Parathyroid adenoma (tissue), 2 donors: ENCODE measurements around the gene MYF5.

Experiments
- H2AFZ ChIP-seq: fragments of 300-600 bp; sonication (generic); one replicate; pipeline ENCODE4 v1.7.0; 2017; ENCODE audit warnings: antibody characterized with exemption, mild to moderate bottlenecking
- H3K27ac ChIP-seq: fragments of 300-600 bp; sonication (generic); one replicate; pipeline ENCODE4 v1.7.0; 2017
- H3K27me3 ChIP-seq: fragments of 300-600 bp; sonication (generic); one replicate; pipeline ENCODE4 v1.7.0; 2017; ENCODE audit warnings: low read length; ENCODE audit not compliant: control insufficient read depth, insufficient read depth
- H3K36me3 ChIP-seq: fragments of 300-600 bp; sonication (generic); one replicate; pipeline ENCODE4 v1.7.0; 2017; ENCODE audit warnings: low read length; ENCODE audit not compliant: control insufficient read depth, insufficient read depth
- H3K4me1 ChIP-seq: fragments of 300-600 bp; sonication (generic); one replicate; pipeline ENCODE4 v1.7.0; 2017; ENCODE audit warnings: control low read depth
- H3K4me2 ChIP-seq: fragments of 300-600 bp; sonication (generic); one replicate; pipeline ENCODE4 v1.7.0; 2017; ENCODE audit warnings: low read length
- H3K4me3 ChIP-seq: fragments of 300-600 bp; sonication (generic); one replicate; pipeline ENCODE4 v1.7.0; 2017; ENCODE audit warnings: low read depth, low read length
- H3K79me2 ChIP-seq: fragments of 300-600 bp; sonication (generic); one replicate; pipeline ENCODE4 v1.7.0; 2017; ENCODE audit warnings: control low read depth
- H3K9ac ChIP-seq: fragments of 300-600 bp; sonication (generic); one replicate; pipeline ENCODE4 v1.7.0; 2017; ENCODE audit warnings: mild to moderate bottlenecking
- H3K9me3 ChIP-seq: fragments of 300-600 bp; sonication (generic); one replicate; pipeline ENCODE4 v1.7.0; 2017; ENCODE audit warnings: low read length; ENCODE audit not compliant: control insufficient read depth
- TF ChIP-seq, protein P1 (sequence below): fragments of 300-600 bp; sonication (generic); IDR thresholded peaks from one replicate; pipeline ENCODE4 v1.7.0; 2017; ENCODE audit warnings: antibody characterized with exemption, mild to moderate bottlenecking
- donor health status: primary hyperparathyroidism.

Gene MYF5

DNA sequence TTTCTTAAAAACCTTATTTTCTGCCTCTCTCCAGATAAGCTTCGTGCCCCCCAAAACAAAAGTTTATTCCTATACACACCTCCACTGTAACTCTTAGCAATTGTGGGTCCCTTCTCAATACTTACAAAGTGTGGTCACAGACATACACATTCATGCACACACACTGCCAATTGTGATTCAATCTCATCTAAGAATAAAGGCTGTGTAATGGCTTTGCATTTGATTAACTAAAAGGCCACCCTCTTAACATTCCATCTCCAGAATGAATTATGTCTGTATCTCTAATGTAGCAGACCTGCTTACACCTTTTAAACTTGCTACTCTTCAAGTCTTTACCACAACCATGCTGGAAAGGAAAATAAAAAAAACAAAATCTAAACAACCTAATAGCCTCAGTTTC is 49.5 kb downstream of the MYF5 start:
- Histone ChIP-seq H3K9ac (no peak overlapping the region), H3K4me2 (no peak overlapping the region), H2AFZ (no peak overlapping the region), H3K79me2 (no peaks in the 10 kb centered on the region), H3K4me1 (no peaks in the 10 kb centered on the region), H3K4me3 (no peak overlapping the region), H3K36me3 (no peaks in the 10 kb centered on the region), H3K9me3 (no peaks in the 10 kb centered on the region), H3K27ac (no peak overlapping the region), H3K27me3 (no peaks in the 10 kb centered on the region)
- TF ChIP-seq, protein P1, sequence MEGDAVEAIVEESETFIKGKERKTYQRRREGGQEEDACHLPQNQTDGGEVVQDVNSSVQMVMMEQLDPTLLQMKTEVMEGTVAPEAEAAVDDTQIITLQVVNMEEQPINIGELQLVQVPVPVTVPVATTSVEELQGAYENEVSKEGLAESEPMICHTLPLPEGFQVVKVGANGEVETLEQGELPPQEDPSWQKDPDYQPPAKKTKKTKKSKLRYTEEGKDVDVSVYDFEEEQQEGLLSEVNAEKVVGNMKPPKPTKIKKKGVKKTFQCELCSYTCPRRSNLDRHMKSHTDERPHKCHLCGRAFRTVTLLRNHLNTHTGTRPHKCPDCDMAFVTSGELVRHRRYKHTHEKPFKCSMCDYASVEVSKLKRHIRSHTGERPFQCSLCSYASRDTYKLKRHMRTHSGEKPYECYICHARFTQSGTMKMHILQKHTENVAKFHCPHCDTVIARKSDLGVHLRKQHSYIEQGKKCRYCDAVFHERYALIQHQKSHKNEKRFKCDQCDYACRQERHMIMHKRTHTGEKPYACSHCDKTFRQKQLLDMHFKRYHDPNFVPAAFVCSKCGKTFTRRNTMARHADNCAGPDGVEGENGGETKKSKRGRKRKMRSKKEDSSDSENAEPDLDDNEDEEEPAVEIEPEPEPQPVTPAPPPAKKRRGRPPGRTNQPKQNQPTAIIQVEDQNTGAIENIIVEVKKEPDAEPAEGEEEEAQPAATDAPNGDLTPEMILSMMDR: no peak

DNA sequence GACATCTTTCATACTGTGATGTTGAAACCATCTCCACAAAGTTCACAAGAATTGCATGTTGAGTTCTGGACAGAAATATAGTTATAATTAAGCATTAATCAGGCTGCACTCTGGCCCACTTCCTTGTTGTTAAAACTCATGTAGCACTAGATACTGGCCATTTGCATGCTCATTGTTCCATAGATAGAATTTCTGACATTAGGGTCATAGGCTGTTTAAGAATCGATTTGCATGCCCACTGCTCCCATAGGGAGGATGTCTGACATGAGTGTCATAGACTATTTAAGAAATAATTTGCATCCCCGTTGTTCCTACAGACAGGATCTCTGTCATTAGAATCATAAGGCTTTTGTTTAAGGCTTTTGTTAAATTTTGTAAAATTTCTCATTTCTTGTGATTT is 50.2 kb downstream of the MYF5 start:
- Histone ChIP-seq H3K79me2 (no peaks in the 10 kb centered on the region), H3K4me2 (no peak overlapping the region), H3K4me3 (no peak overlapping the region), H3K9me3 (no peaks in the 10 kb centered on the region), H3K27me3 (no peaks in the 10 kb centered on the region), H3K4me1 (no peaks in the 10 kb centered on the region), H3K27ac (no peak overlapping the region), H2AFZ (no peak overlapping the region), H3K9ac (no peak overlapping the region), H3K36me3 (no peaks in the 10 kb centered on the region)
- TF ChIP-seq, protein P1: no peak
